GM21360 (cell line): ENCODE results near the gene ASIC3.
A peak's percentile ranks its signal among the peaks of the same experiment; 100 is the strongest.
"Not testable (repeated sequence)": the region's sequence is repeated elsewhere in the genome, so short reads cannot be mapped to it uniquely, and the experiment has no call there.

Source experiments
- ATAC-seq: cut with Tn5 transposase; IDR thresholded peaks from one replicate; pipeline ENCODE4 v1.9.1; 2021; ENCODE audit warnings: mild to moderate bottlenecking, moderate library complexity; ENCODE audit not compliant: unreplicated experiment

Gene ASIC3

GRCh38 chr7:151013733-151014497 lies 34.4 kb upstream of the ASIC3 start:
- ATAC-seq: peak; percentile 40

DNA sequence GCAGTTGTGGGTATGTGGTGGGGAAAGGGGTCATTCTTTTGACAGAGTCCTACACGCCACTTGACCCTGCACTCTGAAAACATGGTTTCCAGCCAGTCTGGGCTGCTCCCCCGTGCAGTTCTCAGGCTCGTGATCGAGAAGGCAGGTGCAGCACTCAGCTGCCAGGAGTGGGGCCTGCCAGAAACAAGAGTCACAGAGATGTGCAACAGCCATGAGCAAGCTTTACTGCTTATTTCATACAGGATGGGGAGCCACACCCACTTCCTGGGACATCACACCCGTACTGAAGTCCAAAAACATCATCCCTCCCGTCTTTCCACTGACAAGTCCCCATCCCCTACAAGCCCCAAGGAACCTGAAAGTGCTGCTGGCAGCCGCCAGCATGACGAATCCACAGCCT lies 33.4 kb upstream of the ASIC3 start:
- ATAC-seq: no peak

DNA sequence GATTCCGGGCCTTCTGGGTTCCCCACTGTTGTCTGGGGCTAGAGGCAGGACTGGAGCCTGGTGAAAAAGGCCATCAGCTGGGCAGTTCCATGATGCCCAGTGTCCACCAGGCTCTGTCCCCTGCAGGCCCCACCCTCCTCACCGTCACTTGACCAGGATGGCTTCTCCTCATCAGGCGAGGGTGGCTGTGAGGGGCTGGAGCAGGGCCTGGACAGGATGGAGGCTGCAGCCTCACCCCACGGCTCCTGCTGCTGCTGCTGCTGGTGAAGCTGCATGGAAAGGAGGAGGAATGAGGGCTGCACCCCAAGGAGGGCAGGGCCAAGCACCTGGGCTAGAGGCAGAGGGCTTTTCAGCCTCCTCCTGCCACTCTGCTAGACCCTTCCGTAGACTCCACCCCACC lies 32.4 kb upstream of the ASIC3 start:
- ATAC-seq: no peak

- no peak for ATAC-seq
Measured at GRCh38 chr7:151016505-151016904, 31.8 kb upstream of the ASIC3 start.

- ATAC-seq: no peak
Measured at GRCh38 chr7:151016942-151017341, 31.4 kb upstream of the ASIC3 start.

DNA sequence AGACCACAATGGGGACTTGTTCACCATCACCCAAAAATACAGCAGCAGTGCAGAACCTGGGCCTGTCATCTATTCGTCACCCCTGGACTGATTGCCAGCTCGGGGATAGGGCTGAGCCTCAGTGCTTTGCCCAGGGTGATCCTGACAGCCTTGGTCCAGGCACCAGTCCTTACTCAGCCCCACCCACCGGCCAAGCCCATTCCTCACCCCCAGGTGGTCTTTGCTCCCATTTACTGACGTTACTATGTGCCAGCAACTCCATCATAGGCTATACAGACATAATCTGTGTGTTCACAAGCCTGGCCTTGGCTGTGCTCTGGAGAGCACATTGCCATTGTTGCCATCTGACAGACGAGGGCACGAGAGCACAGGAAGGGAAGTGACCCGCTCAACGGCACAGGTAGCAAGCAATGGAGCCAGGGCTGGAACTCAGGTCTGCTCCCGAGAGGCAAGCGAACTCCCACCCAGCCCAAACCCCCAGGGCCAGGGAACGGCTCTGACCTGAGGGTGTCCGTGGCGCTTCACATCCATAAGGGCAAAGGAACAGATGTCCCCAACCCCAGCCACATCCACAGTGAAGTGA lies 30.9 kb upstream of the ASIC3 start:
- no peak for ATAC-seq

DNA sequence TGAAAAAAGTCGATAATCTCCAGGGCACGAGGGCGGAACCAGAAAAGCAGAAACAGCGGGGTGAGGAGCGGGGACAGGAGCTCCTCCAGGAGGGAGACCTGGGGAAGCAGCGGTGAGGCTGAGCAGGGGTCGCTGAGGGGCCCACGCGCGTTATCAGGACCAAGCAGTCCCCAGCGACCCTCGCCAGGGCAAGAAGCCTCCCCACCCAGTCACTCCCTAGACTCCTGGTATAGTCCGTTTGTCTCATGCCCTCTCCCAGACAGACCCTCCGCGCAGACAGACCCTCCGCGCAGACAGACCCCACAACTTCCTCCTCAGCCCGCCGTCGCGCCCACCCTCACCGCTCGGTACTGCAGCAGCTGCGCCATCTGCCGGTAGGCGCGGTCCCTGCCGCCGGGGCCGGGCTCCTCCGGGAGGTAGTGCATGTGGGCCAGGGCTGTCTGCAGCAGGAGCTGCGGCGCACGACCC lies 30.3 kb upstream of the ASIC3 start:
- ATAC-seq: peak; percentile 54

GRCh38 chr7:151018421-151019129 lies 29.8 kb upstream of the ASIC3 start:
- no peak for ATAC-seq

DNA sequence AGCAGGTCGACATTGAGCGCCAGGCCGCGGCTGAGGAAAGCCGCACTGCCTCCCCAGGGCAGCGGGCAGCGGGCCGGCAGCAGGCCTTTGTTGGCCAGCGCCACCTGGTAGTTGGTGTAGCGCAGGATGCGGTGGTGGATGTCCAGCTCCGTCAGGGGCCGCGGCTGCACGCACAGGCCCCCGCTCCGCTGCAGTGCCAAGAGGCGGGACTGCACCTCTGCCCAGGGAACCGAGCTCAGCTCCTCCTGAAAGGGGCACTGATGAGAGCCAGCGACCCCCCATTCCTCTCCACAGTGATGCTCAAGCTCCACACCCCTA lies 29.2 kb upstream of the ASIC3 start:
- no peak for ATAC-seq

DNA sequence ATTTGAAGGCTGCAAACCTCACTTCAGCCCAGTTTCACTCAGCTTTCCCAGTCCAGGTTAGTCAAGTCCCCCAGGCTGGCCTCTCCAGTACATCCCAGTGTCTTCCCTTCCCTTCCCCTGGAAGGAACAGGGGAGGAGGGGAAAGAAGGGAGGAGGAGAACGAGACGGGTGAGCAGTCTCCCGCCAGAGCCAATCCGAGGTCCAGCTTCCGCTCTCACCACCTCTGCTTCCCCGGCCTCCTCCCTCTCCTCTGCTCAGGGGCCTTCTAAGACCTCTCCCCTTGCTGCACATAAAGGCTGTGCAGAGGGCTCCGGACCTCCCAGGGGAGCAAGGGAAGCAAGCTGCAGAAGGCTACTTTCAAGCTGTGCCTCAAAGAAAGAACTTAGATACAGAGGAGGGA lies 28.1 kb upstream of the ASIC3 start:
- ATAC-seq: no peak

DNA sequence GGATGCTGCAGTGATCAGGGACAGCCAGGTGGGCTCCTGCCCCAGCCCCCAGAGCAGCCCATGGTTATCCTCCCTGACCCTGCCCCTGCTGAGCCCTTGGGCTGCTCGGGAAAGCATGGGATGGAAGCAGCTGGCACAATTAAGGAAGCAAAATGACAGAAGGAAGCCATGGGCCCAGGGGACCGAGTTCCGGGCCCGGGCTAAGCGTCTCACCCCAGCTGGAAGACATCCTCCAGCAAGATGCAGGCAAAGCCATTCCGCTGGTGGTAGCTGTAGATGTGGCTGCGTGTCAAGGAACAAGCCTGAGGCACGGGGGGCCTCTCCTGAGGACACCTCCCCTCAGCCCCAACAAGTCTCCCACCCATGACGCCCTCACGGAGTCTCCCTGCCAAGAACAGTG lies 25.1 kb upstream of the ASIC3 start:
- no peak for ATAC-seq

DNA sequence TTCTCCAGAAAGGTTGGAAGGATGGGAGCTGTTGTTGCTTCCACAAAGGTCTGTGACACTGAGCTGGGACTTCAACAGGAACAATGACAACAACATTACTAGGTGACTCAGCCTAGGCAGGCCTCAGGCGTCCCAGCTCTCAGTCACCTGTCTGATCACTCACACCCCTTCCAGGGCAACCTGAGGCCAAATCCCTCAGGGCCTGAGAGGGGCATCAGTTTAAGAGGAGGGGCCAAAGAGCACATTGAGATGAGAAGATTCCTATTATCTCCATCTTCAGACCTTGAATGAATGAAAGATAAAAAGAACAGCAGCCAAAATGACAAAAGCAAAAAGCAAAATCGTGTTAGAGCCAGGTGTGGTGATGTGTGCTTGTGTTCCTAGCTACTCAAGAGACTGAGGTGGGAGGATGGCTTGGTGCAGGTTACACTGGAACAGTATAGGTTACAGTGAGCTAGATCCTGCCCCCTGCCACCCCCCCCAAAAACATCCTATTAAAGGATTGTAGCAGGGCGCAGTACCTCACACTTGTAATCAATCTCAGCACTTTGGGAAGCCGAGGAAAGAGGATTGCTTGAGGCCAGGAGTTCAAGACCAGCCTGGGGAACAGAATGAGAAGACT lies 23.8 kb upstream of the ASIC3 start, which contains the start of gene ATG9B:
Gene ATG9B (minus strand): TSS at position 60 of the 622 bp plus-strand sequence. CDS start 71 bp downstream, outside the sequence.
- no peak for ATAC-seq

- ATAC-seq: no peak
Measured at GRCh38 chr7:151025924-151026671, 22.2 kb upstream of the ASIC3 start.

DNA sequence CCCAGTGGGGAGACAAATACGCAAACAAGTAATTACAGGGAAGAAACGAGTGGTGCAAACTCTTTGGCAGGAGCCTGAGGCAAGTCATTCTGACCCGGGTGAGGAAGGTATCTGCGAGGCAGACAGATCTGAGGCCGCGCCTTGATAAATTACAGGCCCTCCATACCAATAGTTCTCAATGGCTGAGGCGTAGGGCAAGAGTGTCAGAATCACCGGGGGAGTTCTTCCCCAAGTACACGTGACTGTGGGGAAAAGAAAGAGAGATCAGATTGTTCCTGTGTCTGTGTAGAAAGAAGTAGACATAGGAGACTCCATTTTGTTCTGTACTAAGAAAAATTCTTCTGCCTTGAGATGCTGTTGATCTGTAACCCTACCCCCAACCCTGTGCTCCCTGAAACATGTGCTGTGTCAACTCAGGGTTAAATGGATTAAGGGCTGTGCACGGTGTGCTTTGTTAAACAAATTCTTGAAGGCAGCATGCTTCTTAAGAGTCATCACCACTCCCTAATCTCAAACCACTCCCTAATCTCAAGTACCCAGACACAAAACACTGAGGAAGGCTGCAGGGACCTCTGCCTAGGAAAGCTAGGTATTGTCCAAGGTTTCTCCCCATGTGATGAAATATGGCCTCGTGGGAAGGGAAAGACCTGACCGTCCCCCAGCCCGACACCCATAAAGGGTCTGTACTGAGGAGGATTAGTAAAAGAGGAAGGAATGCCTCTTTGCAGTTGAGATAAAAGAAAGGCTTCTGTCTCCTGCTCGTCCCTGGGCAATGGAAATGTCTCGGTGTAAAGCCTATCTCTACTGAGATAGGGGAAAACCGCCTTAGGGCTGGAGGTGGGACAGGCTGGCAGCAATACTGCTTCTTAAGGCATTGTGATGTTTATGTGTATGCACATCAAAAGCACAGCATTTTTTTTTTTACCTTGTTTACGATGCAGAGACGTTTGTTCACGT lies 21.3 kb upstream of the ASIC3 start:
- ATAC-seq: not testable (repeated sequence)

GRCh38 chr7:151027728-151028130 lies 20.6 kb upstream of the ASIC3 start:
- not testable (repeated sequence) for ATAC-seq

- peak; percentile 95 for ATAC-seq
Measured at GRCh38 chr7:151028131-151028947, 20.0 kb upstream of the ASIC3 start, which contains the start of gene ABCB8. ABCB8 (plus strand) TSS chr7:151028450; CDS start chr7:151028516, 66 bp downstream.

- ATAC-seq: no peak
Measured at GRCh38 chr7:151028948-151029501, 19.3 kb upstream of the ASIC3 start.

GRCh38 chr7:151031011-151031410 lies 17.3 kb upstream of the ASIC3 start:
- no peak for ATAC-seq
